ENCODE data around the gene GRK5. TPM values are rescaled to one million over a fixed set of nuclear protein-coding genes. Genes with fewer than 3 reads are reported as not detected.

GRK5 gene
- total RNA-seq, 1 donor from 2014 or later = 43.2 TPM

GRCh38 chr10:119342335-119342734 lies 135.0 kb downstream of the GRK5 start:
- DNase-seq (ENCODE audit: extremely low spot score, unreplicated experiment) = no peak
- no peak overlapping the region for H3K27ac Mint-ChIP-seq (ENCODE audit: unreplicated experiment)
- H3K4me3 Mint-ChIP-seq (ENCODE audit: unreplicated experiment) = no peak overlapping the region
- H3K9me3 Mint-ChIP-seq (ENCODE audit: unreplicated experiment) = no peaks in the 10 kb centered on the region
- peaks cover 29% of the 10 kb centered on the region for H3K4me1 Mint-ChIP-seq (ENCODE audit: unreplicated experiment)
- H3K36me3 Mint-ChIP-seq (ENCODE audit: unreplicated experiment) = peaks cover 21% of the 10 kb centered on the region
- no peaks in the 10 kb centered on the region for H3K27me3 Mint-ChIP-seq (ENCODE audit: unreplicated experiment)
- no peak for TF ChIP-seq CTCF (IDR thresholded peaks at IDR 0.05)

- H3K9me3 Mint-ChIP-seq (ENCODE audit: unreplicated experiment) = no peaks in the 10 kb centered on the region
- H3K4me3 Mint-ChIP-seq (ENCODE audit: unreplicated experiment) = no peak overlapping the region
- DNase-seq (ENCODE audit: extremely low spot score, unreplicated experiment) = no peak
- peaks cover 26% of the 10 kb centered on the region for H3K4me1 Mint-ChIP-seq (ENCODE audit: unreplicated experiment)
- no peak for TF ChIP-seq CTCF (IDR thresholded peaks at IDR 0.05)
- no peaks in the 10 kb centered on the region for H3K27me3 Mint-ChIP-seq (ENCODE audit: unreplicated experiment)
- H3K36me3 Mint-ChIP-seq (ENCODE audit: unreplicated experiment) = peaks cover 21% of the 10 kb centered on the region
- H3K27ac Mint-ChIP-seq (ENCODE audit: unreplicated experiment) = no peak overlapping the region
Observed at GRCh38 chr10:119343011-119343601, 135.7 kb downstream of the GRK5 start.

- Mint-ChIP-seq H3K27ac (ENCODE audit: unreplicated experiment) (no peak overlapping the region), H3K9me3 (ENCODE audit: unreplicated experiment) (no peaks in the 10 kb centered on the region), H3K27me3 (ENCODE audit: unreplicated experiment) (no peaks in the 10 kb centered on the region), H3K4me1 (ENCODE audit: unreplicated experiment) (peaks cover 26% of the 10 kb centered on the region), H3K4me3 (ENCODE audit: unreplicated experiment) (no peak overlapping the region), H3K36me3 (ENCODE audit: unreplicated experiment) (peaks cover 26% of the 10 kb centered on the region)
- TF ChIP-seq CTCF (IDR thresholded peaks at IDR 0.05) = no peak
- no peak for DNase-seq (ENCODE audit: extremely low spot score, unreplicated experiment)
Observed at GRCh38 chr10:119344381-119344780, 137.0 kb downstream of the GRK5 start.

- H3K36me3 Mint-ChIP-seq (ENCODE audit: unreplicated experiment) = peaks cover 25% of the 10 kb centered on the region
- TF ChIP-seq CTCF (IDR thresholded peaks at IDR 0.05) = no peak
Observed at GRCh38 chr10:119346095-119346832, 138.9 kb downstream of the GRK5 start.

GRCh38 chr10:119347181-119347974 lies 140.0 kb downstream of the GRK5 start:
- no peak for DNase-seq (ENCODE audit: extremely low spot score, unreplicated experiment)

More at GRCh38 chr10:119346095-119346832, 138.9 kb downstream of the GRK5 start:
- H3K4me1 Mint-ChIP-seq (ENCODE audit: unreplicated experiment) = peaks cover 21% of the 10 kb centered on the region
- no peak overlapping the region for H3K4me3 Mint-ChIP-seq (ENCODE audit: unreplicated experiment)
- no peaks in the 10 kb centered on the region for H3K27me3 Mint-ChIP-seq (ENCODE audit: unreplicated experiment)
- no peak for DNase-seq (ENCODE audit: extremely low spot score, unreplicated experiment)
- H3K9me3 Mint-ChIP-seq (ENCODE audit: unreplicated experiment) = no peaks in the 10 kb centered on the region
- no peak overlapping the region for H3K27ac Mint-ChIP-seq (ENCODE audit: unreplicated experiment)

More at GRCh38 chr10:119347181-119347974, 140.0 kb downstream of the GRK5 start:
- Mint-ChIP-seq H3K36me3 (ENCODE audit: unreplicated experiment) (peaks cover 30% of the 10 kb centered on the region), H3K27ac (ENCODE audit: unreplicated experiment) (no peak overlapping the region), H3K4me3 (ENCODE audit: unreplicated experiment) (no peak overlapping the region), H3K4me1 (ENCODE audit: unreplicated experiment) (peaks cover 13% of the 10 kb centered on the region), H3K9me3 (ENCODE audit: unreplicated experiment) (no peaks in the 10 kb centered on the region), H3K27me3 (ENCODE audit: unreplicated experiment) (no peaks in the 10 kb centered on the region)
- TF ChIP-seq CTCF (IDR thresholded peaks at IDR 0.05) = no peak
